HG02678 (cell line): ENCODE data around the gene ACTR1B.
A peak's percentile ranks its signal among the peaks of the same experiment; 100 is the strongest.
"Not testable (repeated sequence)": the region's sequence is repeated elsewhere in the genome, so short reads cannot be mapped to it uniquely, and the experiment has no call there.

Experiments used
- ATAC-seq: cut with Tn5 transposase; IDR thresholded peaks from one replicate; pipeline ENCODE4 v1.9.1; 2021; ENCODE audit warnings: mild to moderate bottlenecking, moderate library complexity; ENCODE audit not compliant: unreplicated experiment

The ACTR1B gene

DNA sequence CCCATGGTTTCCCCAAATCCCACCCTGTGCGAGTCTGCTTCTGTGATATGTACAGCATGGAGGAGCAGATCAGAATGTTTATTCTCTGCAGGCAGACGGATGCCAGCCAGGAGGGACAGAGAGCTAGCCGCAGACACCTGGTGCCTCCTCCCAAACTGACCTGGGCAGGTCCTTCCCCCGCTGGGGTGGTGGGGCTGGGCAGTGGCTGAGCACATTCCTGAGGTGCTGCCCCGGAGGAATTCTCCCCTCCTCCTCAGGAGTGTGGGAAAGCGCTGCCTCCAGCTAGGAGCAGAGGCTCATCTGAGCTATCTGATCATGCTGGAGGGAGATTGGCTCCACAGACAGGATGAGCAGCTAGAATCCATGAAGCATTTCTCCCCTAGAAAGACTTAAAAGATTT, 27.3 kb upstream of the ACTR1B start:
- ATAC-seq, result no peak

DNA sequence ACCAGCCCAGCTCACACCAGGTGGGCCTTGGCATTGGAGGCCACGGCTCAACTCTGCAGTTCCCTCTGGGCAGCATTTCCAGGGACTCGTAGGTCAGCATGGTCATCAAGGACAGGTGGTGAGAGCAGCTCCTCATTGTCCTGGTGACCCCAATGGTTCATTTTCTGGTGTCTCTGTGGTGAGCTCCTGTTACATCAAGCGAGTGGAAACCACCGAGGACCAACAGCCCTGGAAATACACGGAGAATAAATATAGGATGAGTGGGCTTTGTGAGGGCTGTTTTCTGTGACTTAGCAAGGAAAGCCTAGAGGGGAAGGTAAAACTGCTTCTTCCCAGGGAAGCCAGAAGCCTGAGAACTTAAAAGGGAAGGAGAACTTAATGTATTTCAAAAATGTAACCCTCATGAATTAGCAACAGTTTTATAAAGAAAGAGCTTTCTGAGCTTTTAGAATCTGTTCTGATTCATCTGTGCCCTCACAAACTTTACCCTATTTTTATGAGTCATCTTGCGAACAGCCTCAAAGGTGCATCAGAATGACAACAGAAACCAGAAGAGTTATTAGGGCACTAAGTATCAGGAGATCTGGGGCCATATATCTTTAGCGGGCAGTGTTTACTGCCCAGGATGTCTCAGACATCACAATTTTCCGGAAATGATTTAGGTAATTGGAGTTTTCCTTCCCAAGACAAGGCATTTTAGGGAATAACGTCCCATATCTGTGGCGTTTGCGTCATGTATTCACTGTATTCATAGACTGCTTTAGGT, 24.4 kb upstream of the ACTR1B start:
- ATAC-seq, result no peak

DNA sequence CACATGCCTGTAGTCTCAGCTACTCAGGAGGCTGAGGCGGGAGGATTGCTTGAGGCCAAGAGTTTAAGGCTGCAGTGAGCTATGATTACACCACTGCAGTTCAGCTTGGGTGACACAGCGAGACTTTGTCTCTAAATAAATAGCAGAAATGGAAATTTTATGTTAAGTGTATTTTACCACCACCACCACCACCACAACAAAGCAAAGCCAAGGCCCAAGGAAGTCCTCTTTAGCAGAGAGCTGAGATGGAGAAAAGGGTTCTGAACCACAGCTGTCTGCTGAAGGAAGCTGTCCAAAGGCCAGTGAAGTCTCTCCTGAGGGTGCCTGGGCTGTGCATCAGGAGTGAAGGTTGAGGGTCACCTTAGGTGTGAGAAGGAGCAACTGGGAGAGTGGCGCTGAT, 23.4 kb upstream of the ACTR1B start:
- not testable (repeated sequence) for ATAC-seq

DNA sequence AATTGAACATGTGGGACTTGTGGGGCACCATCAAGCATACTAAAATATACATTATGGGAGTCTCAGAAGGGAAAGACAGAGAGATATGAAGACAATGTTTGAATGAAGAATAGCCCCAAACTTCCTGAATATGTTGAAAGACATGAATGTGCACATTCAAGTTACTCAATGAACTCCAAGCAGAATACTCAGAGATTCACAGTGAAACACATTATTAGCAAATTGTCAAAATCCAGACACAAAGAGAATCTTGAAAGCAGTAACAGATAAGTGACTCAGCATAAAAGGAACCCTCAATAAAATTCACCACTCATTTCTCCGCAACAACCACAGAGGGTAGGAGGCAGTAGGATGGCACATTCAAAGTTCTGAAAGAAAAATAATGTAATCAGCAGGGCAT, 14.5 kb upstream of the ACTR1B start:
- no peak for ATAC-seq

DNA sequence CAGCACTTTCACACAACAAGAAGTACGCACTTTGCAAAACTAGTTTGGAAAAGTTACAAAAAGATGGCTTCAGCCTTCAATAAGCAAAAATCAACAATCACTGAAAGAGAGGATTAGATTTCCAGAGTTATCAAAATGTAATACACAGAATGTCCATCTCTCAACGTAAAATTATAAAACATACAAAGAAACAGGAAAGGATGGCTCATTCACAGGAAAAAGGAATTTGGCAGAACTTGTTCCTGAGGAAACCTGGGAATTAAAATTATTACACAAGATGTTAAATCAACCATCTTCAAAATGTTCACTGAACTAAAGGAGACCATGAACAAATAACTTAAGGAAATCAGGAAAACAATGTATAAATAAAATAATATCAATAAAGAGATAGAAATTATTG, 13.6 kb upstream of the ACTR1B start:
- no peak for ATAC-seq

DNA sequence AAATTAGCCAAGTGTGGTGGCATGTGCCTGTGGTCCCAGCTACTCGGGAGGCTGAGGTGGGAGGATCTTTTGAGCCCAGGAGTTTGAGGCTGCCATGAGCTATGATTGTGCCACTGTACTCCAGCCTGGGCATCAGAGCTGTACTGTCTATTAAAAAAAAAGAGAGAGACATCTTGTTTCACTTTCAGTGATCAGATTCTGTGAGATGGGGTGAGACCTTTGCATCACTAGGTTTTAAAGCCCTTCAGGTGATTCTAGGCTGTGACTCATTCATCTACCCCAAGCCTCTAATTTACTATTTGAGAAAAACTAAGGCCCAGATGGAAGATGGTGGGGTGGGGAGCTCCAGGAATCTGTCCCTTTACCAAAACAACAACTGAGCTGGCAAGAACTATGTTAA, 12.8 kb upstream of the ACTR1B start:
- no peak for ATAC-seq

DNA sequence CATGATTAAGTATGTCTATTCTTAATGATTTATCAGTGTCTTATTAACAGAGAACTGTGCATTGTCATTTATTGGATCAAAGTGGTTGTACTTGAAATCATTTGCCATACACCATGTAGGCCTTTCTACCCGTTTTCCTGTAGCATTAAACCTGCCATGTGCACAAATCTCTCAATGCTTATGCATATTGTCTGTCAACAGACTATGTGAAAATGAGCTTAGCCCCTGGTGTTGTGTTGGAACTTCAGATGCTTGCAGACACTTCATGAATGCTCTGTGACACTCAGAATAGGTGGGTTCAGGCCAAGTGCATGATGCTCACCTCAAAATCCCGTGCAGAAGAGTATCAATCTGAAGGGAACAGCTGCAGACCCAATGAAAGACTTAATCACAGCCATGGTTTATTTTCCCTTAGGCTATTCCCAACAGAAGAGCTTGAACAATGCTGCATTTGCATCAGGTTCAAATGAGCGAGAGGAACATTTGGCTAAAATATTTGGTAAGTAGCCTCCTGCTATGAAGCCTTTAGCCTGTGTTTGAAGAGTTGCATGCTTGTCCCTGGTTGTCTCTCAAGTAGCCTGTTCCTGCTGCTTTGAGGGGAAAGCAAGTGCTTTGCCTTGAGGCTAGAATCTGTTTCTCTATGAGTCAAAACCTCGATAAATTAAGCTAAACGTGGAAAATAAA, 11.7 kb upstream of the ACTR1B start:
- ATAC-seq, result no peak

DNA sequence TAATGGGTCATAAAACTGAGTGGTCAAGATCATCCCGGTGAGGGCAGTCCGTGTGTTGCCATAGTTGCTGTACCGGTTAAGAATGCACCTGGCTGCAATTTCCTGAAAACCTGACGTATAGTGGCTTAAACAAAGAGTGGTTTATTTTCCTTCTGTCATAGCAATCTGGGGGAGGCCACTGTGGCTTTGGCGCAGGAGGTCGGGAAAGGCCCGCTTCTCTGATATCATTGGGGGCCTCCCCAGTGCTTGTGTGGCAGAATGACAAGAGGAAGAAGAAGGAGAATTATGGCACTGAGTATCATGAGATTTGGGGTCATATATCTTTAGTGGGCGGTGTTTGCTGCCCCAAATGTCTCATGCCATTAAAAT, 10.1 kb upstream of the ACTR1B start:
- ATAC-seq, result no peak

DNA sequence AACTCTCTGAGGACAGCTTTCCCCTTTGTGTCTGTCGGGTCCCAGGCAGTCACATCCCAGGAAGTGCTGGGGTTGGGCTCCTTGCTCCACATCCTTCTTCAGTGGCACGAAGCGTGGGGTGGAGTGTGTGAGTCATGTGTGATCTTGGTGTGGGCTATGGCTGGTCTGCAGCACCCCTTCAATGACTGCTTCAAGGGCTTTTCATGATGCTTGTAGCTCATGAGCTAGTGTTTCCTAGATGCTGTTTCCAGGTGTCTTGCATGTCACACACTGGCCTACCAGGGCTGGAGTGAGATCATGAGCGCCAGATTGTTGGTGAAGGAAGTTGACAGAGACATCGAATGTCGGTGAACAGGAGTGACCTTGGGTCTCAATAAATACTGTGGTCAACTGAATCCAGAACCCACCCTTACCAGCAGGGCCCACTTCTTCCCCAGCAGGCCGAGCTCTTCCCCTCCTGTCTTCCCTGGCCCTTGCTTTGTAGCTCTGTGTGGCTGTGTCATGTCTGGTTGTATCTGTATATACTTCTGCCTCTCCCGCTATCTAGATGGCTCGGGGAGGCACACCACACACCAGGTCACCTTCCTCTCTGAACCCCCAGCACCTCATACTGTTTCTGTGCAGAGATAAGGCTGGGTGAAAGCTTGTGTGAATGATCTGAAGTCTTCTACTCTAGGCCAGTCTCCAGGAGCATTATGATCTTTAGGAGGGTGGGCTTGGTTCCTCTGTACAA, 9.5 kb upstream of the ACTR1B start:
- ATAC-seq, result no peak

DNA sequence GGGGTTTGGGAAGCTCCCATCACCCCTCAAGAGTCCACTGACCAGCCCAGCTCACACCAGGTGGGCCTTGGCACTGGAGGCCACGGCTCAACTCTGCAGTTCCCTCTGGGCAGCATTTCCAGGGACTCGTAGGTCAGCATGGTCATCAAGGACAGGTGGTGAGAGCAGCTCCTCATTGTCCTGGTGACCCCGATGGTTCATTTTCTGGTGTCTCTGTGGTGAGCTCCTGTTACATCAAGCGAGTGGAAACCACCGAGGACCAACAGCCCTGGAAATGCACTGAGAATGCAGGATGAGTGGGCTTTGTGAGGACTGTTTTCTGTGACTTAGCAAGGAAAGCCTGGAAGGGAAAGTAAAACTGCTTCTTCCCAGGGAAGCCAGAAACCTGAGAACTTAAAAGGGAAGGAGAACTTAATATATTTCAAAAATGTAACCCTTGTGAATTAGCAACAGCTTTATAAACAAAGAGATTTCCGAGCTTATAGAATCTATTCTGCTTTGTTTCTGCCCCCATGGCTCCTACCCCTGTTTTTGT, 8.8 kb upstream of the ACTR1B start:
- ATAC-seq, result not testable (repeated sequence)

DNA sequence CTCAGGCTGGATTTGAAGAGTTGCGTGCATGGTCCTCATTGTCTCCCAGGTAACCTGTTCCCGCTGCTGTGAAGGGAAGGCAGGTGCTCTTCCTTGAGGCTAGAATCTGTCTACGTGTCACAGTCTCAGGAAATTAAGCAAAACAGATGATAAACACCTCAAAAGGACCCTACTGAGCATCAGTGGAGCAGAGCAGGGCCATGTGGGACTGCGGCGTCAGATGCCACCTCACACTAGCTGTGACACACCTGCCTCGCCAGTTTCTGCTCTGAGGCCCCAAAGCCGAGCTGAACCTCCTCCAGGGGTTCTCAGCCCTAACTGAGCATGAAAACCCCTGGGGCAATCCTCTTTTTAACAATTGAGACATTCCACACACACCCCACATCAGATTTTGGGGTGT, 7.7 kb upstream of the ACTR1B start:
- no peak for ATAC-seq

DNA sequence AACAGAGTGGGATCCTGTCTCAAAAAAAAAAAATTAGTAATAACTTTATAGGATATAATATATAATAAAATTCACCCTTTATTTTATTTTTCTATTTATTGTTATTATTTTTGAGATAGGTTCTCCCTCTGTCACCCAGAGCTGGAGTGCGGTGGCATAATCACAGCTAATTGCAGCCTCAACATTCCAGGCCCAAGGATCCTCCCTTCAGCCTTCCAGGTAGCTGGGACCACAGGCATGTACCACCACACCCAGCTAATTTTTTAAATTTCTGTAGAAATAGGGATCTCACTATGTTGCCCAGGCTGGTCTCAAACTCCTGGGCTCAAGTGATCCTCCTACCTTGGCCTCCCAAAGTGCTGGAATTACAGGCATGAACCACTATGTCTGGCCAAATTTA, 6.6 kb upstream of the ACTR1B start:
- ATAC-seq, result no peak

DNA sequence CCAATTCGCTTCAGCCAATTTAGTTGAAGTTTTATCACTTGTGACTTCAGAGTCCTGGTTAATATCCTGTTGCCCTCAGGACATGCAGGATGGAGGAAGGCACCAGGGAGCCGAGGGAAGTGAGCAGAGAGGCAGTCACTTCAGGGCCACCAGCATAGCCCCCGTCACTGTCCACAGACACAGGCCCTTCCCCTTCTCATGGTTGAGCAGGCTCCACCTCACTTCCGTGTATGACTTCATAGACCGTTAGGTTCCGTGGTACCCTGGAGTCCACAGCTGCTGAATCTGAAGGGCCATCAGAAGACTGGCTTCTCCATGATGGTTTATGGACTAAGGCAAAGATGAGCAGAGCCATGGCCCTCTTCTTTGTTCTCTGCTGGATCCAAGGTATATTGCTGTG, 5.6 kb upstream of the ACTR1B start, which contains the start of gene C2orf92:
C2orf92 (plus strand) TSS at position 266 of the 400 bp plus-strand sequence; CDS start at position 342, 76 bp downstream.
- no peak for ATAC-seq

DNA sequence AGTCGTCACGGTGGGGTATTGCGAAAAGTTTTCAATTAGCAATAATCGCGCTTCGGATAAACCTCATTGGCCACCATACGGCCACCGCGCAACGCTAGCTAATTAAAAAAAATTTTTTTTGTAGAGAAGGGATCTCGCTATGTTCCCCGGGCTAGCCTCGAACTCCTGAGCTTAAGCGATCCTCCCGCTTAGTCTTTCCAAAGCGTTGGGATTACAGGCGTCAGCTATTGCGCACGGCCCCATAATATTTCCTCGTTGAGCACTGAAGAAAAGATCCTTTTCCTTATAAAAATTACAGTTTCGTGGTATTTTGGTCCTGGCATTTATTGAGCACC, 759 bp upstream of the ACTR1B start:
- no peak for ATAC-seq

DNA sequence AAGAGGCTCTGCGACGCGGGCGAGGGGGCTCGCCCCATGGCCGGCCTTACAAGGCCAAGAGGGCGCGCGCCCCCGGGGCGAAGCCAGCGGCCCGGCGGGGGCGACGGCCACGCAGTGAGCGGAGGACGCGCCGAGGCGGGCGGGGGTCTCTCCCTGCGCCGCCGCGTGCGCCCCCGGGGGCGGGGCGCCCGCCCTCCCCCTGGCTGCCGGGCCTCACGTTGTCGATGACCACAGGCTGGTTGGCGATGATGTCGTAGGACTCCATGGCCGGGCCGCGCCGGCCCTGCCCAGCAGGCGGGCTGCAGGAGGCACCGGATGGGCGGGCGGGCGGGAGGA, 250 bp downstream of the ACTR1B start:
- ATAC-seq, result no peak

DNA sequence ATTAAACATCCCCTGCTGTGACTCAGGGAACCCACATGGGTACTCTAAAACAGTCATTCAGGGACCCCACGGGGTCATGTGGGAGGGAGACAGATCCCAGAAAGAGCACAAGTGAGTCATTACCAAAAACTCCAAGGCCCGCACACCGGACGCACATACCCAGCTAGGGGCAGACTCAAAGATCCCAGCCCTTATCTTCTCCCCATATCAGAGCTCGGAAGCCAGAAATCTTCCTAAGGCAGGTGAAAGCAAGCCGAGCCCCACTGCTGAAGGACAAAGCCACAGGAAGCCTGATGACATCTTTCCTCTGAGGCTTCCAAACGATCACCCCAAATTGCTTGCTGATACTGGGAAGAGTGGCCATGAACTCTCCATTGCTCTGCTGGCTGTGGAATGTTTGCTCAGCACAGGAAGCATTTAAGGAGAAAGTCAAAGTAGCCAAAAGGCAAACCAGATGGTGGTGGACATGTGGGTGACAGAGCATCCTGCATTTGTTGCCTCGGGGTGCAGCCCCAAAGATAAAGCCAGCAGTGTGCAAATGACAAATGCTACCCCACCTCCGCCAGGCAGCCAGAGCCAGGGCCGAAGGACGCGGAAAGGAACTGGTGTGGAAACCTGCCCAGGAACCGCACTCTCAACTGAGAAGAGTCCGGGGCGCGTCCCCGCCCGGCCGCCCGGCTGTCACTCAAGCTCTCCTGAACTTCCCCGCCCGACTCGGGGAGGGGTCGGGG, 784 bp downstream of the ACTR1B start:
- peak; percentile 49 for ATAC-seq

DNA sequence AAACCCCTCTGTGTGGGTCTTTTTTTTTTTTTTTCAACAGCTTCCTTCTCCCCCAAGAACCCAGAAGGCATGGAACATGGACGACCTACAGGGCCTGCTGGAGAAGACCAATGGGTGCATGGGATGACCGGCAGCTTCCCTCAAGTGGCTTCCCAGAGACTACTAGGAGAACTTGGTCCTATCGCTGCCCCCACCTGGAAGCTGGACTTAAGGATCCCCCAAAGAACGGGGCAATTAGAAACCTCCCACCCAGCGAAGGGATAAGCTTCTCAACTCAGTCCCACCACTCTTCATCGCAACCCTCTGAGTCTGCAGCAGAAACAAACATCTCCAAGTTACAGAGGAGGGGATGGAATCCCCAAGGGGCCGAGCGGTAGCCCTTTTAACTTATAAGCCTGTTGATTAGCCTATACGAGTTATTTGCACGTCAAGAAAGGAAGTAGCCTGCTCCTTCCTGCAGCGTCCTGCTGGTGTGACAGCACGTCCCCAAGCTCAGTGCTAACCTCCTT, 1.4 kb downstream of the ACTR1B start:
- no peak for ATAC-seq

DNA sequence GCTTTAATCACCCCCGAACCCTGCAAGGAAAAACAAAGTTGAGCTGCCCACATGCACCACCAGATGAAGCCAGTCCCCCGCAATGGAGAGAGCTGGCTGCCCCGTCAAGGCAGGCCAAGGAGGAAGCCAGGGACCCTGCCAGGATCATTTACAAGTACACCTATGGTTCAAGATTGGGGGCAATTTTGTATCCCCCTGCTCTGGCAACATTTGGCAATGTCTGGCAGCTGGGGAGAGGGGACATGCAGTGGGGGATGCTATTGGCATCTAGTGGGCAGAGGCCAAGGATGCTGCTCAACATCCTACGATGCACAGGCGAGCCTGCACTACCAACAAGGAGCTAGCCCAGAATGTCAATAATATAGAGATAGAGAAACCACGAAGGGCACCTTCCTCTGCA, 1.9 kb downstream of the ACTR1B start:
- no peak for ATAC-seq

DNA sequence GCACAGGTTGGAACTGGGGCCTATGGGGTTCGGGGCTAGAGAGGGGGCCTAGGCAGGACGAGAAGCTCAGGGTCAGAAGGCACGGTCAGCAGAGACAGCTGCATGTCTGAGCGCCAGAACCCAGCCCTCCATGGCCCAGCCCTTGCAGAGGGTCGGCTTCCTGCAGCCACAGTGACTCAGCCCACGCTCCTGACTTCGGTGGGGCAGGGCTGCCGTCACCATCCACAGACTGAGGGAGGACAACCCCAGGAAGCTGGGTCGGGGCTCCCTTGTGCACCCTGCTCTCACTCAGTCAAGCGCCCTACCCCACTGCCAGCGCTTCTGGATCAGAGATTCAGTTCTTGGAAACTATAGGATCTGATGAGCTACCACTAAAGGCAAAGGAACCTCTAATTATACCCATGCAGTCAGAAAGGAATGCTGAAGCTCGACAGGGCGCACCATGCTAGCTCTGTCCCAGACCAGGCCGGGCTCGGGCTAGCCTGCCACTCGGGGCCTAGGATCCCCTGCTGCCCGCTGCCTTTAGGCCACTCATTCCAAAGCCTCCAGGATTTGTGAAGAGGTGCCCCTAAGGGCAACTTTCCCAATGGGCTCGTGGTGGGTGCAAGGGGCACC, 3.0 kb downstream of the ACTR1B start:
- no peak for ATAC-seq

DNA sequence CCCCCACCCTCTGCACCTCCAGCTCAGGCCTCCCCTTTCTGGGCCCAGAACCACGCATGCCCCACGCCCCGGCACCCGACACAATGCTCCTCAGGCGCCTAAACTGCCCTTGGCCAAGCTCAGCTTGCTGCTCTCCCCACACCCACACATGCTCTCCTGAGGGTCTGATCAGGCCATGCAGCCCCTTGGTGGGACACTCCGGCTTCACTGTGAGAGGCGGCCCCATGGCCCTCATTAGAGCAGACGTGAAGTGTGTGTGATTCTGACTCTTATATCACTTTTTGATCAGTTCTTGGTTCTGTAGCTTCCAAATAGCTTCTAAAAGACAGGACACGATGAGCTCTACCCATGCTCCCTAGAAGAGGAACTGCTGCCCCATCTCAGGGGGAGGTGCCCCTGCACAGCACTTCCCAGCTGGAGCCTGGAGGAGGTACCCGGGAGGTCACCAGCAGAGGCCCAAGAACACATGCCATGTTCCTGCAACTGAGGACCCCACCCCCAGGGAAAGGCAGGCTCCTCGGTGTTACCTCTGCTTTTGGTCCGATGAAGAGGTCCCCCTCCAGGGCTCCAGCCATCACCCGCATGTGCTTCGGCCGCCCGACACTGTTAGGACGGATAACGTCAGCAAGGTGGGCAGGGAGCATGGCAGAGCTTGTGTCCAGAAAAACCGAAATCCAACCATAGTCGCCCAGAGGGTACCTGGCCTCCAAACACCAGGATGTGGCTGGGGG, 3.6 kb downstream of the ACTR1B start:
- no peak for ATAC-seq
